Gastrocnemius medialis (tissue), 4 donors: Measurements from ENCODE around the gene NDC1. TPM values are rescaled to one million over a fixed set of nuclear protein-coding genes. Genes with fewer than 3 reads are reported as not detected.

Experiments used
- ATAC-seq, 2 donors: fragments of 150-250 bp; one replicate each; pipeline ENCODE4 v1.9.1; 2016
- DNase-seq, 2 donors: peaks; one replicate each; pipeline ENCODE4 v3.0.0-alpha.2; 2019
- H3K27ac ChIP-seq, 4 donors: fragments of 200-600 bp; sonication (generic); 1 replicate in 1 of 4; 2 replicates in 3 of 4; pipeline ENCODE4 v1.5.1; 2016 to 2018; ENCODE audit warnings: mild to moderate bottlenecking in 2 of 4, moderate library complexity in 1 of 4
- H3K27me3 ChIP-seq, 3 donors: fragments of 200-600 bp; sonication (generic) in 2 of 3; 1 replicate in 1 of 3; 2 replicates in 2 of 3; pipeline versions ENCODE4 v1.5.1 to v1.6.0; 2016 to 2019; ENCODE audit warnings: mild to moderate bottlenecking in 1 of 3, moderate library complexity in 1 of 3
- H3K36me3 ChIP-seq, 2 donors: fragments of 200-600 bp; sonication (generic) in 1 of 2; one replicate each; pipeline ENCODE4 v1.5.1; 2017 to 2018
- H3K4me1 ChIP-seq, 2 donors: fragments of 200-600 bp; sonication (generic) in 1 of 2; one replicate each; pipeline ENCODE4 v1.5.1; 2016 to 2017; ENCODE audit warnings: mild to moderate bottlenecking in 2 of 2
- H3K4me3 ChIP-seq, 4 donors: fragments of 200-600 bp; sonication (generic) in 3 of 4; 1 replicate in 1 of 4; 2 replicates in 3 of 4; pipeline ENCODE4 v1.5.1; 2016 to 2019; ENCODE audit warnings: mild to moderate bottlenecking in 2 of 4
- H3K9me3 ChIP-seq, 3 donors: fragments of 200-600 bp; sonication (generic) in 2 of 3; 1 replicate in 1 of 3; 2 replicates in 2 of 3; pipeline ENCODE4 v1.5.1; 2016 to 2019
- CTCF ChIP-seq, 5 experiments: fragments of 450-650 bp in 3 of 5; fragments of 200-600 bp in 2 of 5; sonication (generic) in 2 of 5; IDR thresholded peaks in 4 of 5; conservative IDR thresholded peaks in 1 of 5; 1 replicate in 4 of 5; 2 replicates in 1 of 5; pipeline ENCODE4 v1.5.1; 2016 to 2019; ENCODE audit warnings: antibody characterized with exemption in 5 of 5, mild to moderate bottlenecking in 3 of 5, moderate library complexity in 3 of 5
- POLR2A ChIP-seq, 2 donors: fragments of 450-650 bp; IDR thresholded peaks; one replicate each; pipeline ENCODE4 v1.6.1; 2017; ENCODE audit warnings: antibody characterized with exemption in 2 of 2, mild to moderate bottlenecking in 2 of 2, moderate library complexity in 2 of 2
- in situ Hi-C, 4 donors: fragments of 200-750 bp; cut with MboI; loops; one replicate each; pipeline versions ENCODE4 v1.15.0 to v1.8.0; 2017; ENCODE audit warnings: low sequenced_read_pairs in 4 of 4
- intact Hi-C: fragments of 100-400 bp; cut with DNase I; formaldehyde crosslinking; loops from one replicate; pipeline ENCODE4 v1.15.1; 2023; ENCODE audit warnings: low total_unique reads
- total RNA-seq, 4 donors: library from RNA; depleted of rRNA; stranded (reverse); fragments of >200 nt; gene quantifications; one replicate each; pipeline versions ENCODE4 v1.1.0 to v1.2.3, GENCODE V29; 2016

Gene NDC1
- total RNA-seq, 4 donors from 2014 or later = 7.6 to 27.0 (median 9.5) TPM

DNA sequence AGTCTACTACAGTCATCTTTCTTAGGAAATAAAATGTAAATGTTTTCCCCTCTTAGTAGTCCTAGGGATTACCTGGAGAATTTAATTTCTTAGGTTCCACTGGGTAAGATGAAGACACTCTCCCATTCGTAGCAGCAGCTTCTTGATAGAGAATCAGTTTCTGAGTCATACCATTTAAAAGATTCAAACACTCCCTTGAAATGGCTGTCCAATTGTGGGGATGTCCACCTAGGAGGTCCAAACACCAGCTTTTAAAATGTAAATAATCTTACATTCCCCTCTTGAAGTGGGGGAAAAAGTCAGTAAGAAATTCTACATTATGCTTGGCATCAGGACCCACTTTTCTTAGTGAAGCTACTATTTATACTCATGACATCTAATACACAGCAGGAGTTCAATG is 37.5 kb downstream of the NDC1 start:
- H3K36me3 ChIP-seq = peaks cover 0 to 19% of the 10 kb centered on the region in 2 donors
- DNase-seq (no peak), ATAC-seq (no peak)
- no peaks in the 10 kb centered on the region for H3K27me3 ChIP-seq
- no peaks in the 10 kb centered on the region for H3K4me1 ChIP-seq
- intact Hi-C loops (no loop called here), in situ Hi-C loops (no loop called here)
- H3K9me3 ChIP-seq = no peaks in the 10 kb centered on the region
- H3K4me3 ChIP-seq = no peak overlapping the region
- TF ChIP-seq CTCF (IDR thresholded peaks at IDR 0.05 in 4 of 5, conservative IDR thresholded peaks at IDR 0.05 in 1 of 5) = no peak
- TF ChIP-seq POLR2A (IDR thresholded peaks at IDR 0.05) = no peak
- no peak overlapping the region for H3K27ac ChIP-seq

DNA sequence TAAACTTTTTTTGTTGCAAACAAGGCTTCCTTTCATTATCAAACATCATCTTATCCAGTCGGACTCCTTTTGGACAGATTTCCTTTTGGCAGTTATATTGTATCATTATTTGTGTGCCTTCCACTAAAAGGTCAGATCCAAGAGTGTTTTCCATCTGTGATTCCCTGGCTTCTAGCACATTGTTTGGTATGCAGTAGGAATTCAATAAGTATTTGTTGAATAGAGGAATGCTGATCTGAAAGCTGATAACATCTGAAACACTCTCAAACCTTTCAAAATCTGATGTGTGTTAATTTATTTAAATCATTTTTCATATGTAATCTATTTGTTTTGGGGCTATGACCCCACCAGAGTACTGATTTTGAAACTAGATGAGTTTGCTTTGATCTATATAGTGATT is 39.0 kb downstream of the NDC1 start:
- no peak for ATAC-seq
- no peaks in the 10 kb centered on the region for H3K4me1 ChIP-seq
- peaks cover 0 to 11% of the 10 kb centered on the region in 2 donors for H3K36me3 ChIP-seq
- no peak for DNase-seq
- in situ Hi-C loops = no loop called here
- H3K4me3 ChIP-seq = no peak overlapping the region
- intact Hi-C loops = no loop called here
- TF ChIP-seq CTCF (IDR thresholded peaks at IDR 0.05 in 4 of 5, conservative IDR thresholded peaks at IDR 0.05 in 1 of 5) = no peak
- no peaks in the 10 kb centered on the region for H3K27me3 ChIP-seq
- H3K9me3 ChIP-seq = no peaks in the 10 kb centered on the region
- no peak overlapping the region for H3K27ac ChIP-seq

DNA sequence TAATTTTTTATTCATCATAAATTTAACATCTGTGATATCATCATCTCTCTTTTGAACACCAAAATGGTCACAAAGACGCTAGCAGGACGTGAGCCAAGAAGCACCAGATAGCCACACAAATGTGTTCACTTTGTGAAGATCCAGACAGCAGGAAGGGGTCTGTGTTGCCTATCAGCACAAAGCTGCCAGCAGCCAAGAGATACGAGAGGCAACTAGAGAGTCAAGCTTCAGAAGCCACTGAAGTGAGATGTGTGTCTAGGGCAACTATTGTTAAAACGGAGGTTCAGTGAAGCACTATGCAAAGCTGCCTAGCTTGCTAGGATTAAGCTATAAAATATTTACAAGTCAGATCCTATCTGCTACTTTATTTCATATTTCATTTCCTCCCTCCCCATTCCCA is 45.3 kb downstream of the NDC1 start:
- Histone ChIP-seq H3K4me3 (no peak overlapping the region), H3K27me3 (no peaks in the 10 kb centered on the region), H3K36me3 (peaks cover 0 to 15% of the 10 kb centered on the region in 2 donors), H3K4me1 (no peaks in the 10 kb centered on the region), H3K27ac (no peak overlapping the region), H3K9me3 (no peaks in the 10 kb centered on the region)
- intact Hi-C loops = no loop called here
- DNase-seq (no peak), ATAC-seq (no peak)
- in situ Hi-C loops = no loop called here
- TF ChIP-seq CTCF (IDR thresholded peaks at IDR 0.05 in 4 of 5, conservative IDR thresholded peaks at IDR 0.05 in 1 of 5) (no peak), POLR2A (IDR thresholded peaks at IDR 0.05) (no peak)

- no peak for ATAC-seq
- intact Hi-C loops = no loop called here
- TF ChIP-seq CTCF (IDR thresholded peaks at IDR 0.05 in 4 of 5, conservative IDR thresholded peaks at IDR 0.05 in 1 of 5) = no peak
These were observed 50.4 kb downstream of the NDC1 start for GRCh38 chr1:53787655-53788054.

DNA sequence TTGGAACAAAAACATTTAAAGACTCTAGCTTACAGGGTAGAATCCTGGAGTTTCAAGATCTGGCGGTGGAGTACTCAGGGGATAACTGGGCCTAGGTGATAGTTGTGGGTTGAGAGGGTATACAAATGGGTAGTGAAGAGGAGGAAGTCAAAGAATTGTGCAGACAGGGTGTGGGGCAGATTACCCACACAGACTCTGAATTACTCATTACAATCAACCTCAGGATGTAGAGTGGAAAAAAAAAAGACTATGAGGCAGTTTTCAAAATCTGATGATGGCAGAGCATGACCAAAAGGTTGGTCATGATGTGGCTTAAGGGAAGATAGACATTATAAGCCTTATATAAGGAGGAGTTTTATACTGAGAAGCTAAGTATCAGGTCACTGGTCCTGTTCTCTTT is 55.0 kb downstream of the NDC1 start:
- Histone ChIP-seq H3K27me3 (no peaks in the 10 kb centered on the region), H3K27ac (no peak overlapping the region), H3K4me3 (no peak overlapping the region), H3K36me3 (peaks cover 0 to 26% of the 10 kb centered on the region in 2 donors), H3K9me3 (no peaks in the 10 kb centered on the region), H3K4me1 (no peaks in the 10 kb centered on the region)
- TF ChIP-seq CTCF (IDR thresholded peaks at IDR 0.05 in 4 of 5, conservative IDR thresholded peaks at IDR 0.05 in 1 of 5) (no peak), POLR2A (IDR thresholded peaks at IDR 0.05) (no peak)
- intact Hi-C loops = no loop called here
- ATAC-seq (no peak), DNase-seq (no peak)
- in situ Hi-C loops = no loop called here

More at GRCh38 chr1:53787655-53788054, 50.4 kb downstream of the NDC1 start:
- Histone ChIP-seq H3K4me3 (no peak overlapping the region), H3K27me3 (no peaks in the 10 kb centered on the region), H3K4me1 (no peaks in the 10 kb centered on the region), H3K9me3 (no peaks in the 10 kb centered on the region), H3K27ac (no peak overlapping the region), H3K36me3 (peaks cover 0 to 41% of the 10 kb centered on the region in 2 donors)
- no peak for DNase-seq
- in situ Hi-C loops = no loop called here
